CD4-positive, alpha-beta T cell treated with Interleukin-21 for 1 hour (primary cell): Measurements from ENCODE around the gene EPHA3.

Experiments used
- DNase-seq: peaks from one replicate; pipeline ENCODE4 v3.0.0-alpha.2; 2020

Gene EPHA3

DNA sequence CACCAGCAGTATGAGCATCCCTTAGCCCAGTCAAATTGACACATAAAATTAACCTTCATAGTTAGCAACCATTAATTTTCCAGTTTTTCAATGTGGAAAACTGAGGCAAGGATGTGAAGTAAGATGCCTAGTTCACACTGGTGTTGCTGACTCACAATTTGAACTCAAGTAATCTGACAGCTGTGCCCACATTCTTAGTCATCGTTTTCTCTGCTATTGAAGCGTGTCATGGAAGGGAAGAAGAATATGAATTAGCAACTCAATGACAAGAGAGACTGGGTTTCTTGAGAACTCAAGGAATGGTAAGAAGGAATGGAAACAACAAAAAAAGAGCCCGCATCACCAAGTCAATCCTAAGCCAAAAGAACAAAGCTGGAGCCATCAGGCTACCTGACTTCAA, 261.4 kb downstream of the EPHA3 start:
- DNase-seq, result no peak

DNA sequence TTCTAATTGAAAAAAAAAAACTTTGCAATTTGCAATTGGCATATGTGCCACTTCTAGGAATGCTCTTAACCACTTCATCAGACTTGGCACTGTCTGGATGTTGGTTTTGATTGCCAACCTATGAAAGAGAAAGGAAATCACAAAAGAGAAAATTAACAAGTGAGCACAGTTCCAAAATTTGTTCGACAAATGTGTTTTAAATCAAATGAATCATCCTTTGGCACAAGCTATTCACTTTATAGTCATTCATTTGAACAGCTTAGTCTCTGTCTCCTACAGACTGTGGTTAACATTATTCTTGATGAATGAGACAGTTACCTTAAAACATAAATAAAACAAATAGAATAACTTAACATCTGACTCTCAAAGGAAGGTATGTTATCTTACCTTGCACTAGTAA, 265.0 kb downstream of the EPHA3 start:
- DNase-seq, result no peak

DNA sequence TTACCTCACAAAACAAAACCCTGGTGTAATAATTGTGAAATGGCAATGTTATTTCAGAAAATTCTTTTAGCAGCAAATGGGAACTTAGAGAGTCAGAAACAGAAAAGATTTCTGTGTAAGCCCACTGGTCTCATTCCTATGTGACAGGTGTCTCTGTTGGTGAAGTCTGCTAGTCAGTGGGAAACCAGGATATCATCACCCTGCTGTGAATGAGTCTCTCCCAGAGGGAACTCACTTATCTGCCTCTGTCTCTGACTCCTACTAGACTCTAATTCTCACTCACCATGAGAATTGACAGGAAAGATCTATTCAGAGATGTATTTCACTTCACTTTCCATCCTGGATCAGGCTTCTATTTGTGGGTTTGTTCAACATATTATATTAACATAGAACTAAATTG, 266.0 kb downstream of the EPHA3 start:
- DNase-seq, result no peak

DNA sequence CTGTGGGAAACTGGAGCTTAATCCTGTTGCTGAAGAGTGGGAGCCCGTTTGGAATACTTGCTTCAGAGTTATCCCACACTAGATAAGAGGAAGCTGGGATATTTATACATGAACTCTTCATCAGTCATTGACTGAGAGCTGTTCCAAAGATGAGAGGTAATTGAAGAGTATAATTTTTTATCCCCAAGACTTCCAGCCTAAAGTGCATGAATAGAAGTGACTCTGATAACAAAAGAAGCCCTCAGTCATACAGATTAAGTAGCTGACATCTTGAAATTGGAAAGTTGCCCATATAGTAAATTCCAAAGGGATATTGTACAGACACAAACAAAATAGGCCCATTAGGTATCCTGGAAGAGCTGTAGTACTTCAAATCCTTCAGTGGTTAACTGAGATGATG, 268.0 kb downstream of the EPHA3 start:
- DNase-seq, result no peak

DNA sequence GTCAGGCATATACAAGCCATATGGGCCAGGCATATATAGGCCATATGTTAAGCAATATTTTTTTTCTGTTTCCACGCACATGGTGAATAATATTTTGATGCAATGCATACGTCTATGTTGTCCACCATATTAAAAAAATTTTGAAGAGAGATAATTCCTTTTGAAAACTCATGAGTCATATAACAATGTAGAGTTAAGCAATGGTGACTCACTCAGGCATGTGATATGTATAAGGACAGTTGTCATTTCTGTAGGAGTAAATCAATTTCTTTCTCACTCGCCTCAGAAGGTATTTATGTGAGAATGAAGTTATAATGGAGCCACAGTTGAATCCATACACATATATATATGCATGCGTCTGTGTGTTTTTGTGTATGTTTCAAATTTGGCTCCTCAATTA, 272.6 kb downstream of the EPHA3 start:
- DNase-seq, result no peak

DNA sequence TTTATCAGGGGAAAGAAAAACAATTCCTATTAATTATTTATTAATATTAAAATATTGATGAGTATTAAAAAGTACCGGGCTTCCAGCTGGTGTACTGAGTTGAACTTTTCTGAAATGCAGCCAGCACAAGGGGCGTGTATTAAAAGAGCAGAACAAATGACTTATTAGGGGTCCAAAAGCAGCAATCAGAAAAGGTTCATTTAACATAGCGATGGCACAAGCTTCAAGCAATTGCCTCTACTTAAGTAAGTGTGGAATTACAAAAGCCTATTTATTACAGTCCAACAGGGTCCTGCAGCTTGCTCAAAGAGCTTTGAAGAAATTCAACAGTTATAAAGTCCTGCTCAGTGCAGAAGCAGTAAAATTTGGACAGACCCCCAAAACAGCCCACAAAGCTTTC, 285.6 kb downstream of the EPHA3 start:
- DNase-seq, result no peak

DNA sequence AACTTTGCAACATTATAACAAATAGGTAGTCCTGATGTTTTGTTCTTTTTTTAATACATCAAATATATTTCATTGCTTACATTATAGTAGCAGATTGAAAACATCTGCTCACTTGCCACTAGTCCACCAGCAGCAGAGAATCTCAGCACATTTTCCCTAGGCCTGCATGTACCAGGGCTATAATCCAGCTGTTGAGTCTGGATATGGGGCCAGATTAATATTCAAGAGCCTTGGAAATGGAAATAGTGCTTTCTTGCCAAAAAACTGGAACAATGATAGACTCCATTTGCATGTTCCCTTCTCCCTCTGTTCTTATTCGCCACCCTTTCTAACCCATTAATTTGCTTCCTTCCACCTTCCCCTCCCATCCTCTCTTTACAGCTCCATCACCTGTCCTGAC, 288.0 kb downstream of the EPHA3 start:
- DNase-seq, result no peak

DNA sequence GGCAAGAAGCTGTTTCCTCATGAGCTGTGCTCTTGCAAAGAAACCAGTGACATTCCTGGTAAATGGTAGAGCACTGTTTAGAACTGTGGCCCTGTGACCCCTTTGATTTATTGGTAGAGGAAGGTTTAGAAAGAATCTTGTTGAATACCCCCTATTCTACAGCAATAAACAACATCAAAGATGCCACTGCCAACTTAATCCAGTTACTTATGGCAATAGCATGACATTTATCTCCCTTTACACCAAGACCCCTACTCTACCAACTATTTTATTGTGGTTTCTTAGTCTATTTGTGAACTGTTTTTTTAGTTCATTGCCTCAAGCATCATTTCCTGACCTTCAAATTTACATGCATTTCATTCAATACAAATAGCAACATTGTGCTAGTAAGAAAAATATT, 288.6 kb downstream of the EPHA3 start:
- no peak for DNase-seq

DNA sequence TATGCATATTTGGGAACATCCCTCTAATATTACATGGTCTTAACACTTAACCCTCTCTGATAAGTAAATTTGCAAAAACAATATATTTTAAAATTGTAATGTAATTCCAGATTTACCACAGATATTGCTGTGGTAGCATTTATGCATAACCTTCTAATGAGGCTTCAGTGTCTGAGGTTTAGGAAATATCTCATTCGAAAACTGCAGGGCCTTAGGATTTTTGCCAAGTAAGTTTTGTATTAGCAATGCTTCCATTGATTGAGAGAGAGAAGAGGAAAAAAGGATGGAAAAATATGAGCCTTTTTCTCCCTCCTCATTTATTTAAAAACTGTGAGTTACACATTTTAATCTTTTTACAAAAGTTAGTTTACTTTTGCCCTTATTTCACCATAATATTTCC, 294.6 kb downstream of the EPHA3 start:
- DNase-seq, result no peak

DNA sequence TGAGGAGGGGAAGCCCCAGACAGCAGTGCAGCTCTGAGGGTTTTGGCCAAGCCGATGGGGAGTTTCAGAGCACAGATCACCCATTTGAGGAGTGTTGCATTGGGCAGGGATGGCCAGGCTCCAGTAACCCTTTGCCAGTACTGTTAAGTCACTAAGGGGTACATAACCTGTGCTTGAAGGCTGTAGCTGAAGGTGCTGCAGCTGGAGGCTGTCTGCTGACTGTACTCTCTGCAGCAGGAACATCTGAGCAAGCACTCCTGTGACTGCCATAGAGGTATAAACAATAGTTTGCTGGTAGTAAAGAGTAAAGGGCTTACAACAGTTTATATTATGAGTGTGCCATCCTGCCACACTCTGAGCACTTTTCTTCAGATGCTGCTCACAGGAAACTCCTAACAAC, 297.8 kb downstream of the EPHA3 start:
- no peak for DNase-seq

DNA sequence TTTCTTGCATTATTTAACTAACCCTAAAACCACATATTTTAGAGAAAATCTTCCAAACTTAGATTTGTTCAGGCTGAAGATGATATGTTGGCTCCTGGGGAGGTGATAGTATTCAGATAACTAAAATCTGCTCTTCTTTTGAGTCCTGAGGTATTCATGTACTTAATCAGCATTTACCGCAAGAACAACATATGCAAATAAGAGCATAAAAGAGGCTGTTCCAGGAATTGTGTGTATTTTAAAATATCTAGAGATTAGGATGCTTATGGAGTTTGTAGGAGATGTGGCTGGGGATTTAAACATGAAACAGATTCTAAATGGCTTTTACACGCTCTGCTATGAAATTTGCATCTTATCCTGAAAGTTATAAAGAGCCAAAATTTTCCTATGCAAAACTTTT, 298.2 kb downstream of the EPHA3 start:
- DNase-seq, result no peak

DNA sequence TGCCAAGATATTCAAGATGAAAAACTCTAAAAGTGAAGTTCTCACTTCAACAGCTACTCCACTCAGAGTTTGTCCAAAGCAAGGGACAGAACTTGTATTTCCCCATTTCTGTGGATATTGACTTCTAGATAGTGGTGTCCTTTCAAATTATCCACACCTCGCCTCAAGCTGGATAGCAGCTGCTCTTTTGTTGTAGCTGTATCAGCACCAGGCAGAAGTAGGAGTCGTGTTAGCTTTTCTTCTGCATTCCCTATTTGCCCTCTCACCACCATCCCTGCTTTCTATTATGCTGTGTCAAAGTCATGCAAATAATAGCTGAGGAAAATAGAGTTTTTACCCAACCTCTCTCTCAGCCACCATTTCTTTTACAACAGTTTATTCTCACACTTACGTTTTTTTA, 303.8 kb downstream of the EPHA3 start:
- DNase-seq, result no peak

DNA sequence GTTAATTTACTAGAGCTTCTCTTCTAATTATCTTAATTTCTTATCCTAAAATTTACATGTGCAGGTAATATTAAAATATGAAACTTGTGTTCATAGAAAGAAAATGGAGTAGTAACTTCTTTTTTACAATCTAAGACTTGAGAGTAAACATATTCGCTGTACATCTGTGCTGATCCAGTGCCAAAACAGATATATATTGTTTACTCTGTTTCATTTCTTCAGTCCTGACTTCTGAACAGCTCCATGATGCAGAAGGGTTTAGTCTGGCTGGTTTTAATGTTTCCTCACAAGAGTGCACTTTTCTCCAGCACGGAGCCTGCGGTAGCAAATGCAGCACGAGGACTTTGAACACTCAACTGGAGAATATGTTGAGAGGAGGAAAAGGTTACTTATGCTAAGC, 306.8 kb downstream of the EPHA3 start:
- DNase-seq, result no peak

DNA sequence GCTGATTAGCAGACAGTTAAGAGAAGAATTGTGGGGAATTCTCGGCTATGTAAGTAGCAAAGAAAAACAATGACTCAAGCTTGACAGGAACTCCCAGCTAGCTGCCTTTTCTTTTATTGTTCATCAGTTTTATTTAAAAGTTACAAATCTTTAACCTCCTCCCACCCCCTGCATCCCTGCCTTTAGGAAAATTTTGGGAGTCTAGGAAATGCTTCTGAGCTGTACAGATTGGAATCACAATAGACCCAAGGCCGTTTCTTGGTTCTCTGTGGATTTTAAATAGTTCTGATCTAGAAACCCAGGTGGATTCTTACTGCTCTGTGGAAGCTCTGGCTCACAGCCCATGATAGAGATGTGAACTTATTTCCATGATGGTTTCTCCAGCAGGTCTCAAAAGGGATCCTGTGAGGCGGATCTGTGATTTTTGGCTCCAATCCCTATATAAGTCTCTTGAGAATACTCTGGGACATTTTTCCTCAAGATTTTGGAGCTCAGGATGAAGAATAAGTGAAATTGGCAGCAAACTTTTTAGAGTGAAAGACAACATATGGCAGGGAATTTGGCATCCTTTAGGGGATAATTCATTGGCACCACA, 312.3 kb downstream of the EPHA3 start:
- no peak for DNase-seq

DNA sequence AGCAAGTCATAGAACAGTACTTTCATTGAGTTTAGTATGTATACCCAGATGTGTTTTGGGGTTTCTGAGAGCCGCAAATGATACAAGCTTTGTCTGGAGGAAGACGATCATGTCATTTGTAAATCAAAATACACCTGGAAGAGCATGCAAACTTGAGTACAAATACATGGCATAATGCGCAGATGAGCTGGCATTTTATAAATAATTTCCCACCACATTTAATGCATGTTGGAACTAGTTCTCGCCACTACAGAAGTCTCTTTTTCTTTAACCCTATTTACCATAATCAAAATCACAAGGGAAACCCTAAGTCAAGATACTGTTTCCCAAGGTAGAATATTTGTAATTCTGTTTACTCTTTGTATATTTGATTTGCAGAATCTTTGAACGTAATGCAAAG, 318.6 kb downstream of the EPHA3 start:
- no peak for DNase-seq

DNA sequence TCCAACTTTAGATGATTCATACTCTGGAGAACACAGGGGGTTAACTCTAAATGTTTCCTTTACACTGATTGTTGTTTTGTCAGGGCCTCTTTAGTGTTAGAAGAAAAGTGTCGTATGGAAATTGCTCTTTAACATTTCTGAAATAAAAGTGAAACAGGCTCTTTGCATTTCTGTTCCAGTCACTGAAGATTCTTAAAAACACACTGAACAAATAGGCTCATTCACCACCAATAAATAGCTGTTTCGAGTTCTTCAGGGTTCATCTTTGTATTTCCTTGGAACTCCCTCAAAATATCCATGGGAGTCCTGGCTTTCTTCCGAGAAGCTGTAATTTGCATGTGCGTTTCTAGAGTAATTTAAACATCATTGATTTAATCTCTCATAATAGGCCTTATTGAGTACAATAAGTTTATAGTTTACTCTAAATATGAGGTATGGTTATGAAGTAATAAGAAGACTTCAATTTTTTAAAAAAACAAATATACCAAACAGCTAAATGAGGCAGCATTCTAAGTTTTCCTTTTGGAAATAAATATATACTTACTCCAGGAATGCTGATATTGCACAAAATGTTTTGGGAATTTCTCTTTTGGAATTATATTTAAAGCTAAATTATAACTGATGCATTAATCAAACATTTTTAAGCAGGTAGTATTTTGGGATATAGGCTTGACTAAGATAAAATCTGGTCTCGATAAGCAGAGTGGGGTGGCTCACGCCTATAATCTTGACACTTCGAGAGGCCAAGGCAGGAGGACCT, 327.4 kb downstream of the EPHA3 start:
- no peak for DNase-seq

DNA sequence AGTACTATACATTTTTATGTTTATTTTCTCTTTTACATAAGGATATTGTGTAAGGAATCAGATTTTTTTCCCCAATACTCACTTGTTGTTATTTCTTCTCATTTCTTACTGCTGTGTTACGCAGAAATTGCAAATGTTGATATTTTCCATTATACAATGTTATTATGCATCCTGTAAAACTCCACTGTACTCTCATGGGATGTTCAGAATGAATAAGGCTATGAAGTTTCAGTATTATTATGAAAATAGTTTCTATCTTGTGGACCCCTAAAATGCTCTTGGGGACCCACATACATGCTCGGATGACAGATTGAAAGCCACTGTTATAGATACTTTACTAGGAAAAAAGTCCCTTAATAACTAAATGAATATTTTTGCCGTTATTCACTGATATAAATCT, 329.4 kb downstream of the EPHA3 start:
- DNase-seq, result no peak

DNA sequence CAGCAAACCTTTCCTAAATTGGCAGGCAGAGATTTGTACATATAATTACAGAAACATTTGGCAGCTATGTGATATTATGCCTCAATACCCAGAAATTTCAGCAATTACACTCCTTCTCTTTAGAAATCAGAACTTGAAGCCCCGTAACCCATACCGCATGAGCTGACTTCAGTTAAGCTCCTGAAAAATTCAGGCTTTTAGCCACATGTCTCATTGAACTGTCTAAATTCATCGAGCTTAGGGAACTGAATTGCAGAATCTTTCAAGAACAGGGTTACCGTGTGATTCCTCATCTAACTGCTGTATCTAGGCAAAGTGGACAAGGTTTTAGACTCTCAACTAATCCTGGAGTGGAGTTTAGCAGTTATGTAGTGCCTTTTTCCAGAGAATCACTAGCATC, 333.0 kb downstream of the EPHA3 start:
- no peak for DNase-seq

DNA sequence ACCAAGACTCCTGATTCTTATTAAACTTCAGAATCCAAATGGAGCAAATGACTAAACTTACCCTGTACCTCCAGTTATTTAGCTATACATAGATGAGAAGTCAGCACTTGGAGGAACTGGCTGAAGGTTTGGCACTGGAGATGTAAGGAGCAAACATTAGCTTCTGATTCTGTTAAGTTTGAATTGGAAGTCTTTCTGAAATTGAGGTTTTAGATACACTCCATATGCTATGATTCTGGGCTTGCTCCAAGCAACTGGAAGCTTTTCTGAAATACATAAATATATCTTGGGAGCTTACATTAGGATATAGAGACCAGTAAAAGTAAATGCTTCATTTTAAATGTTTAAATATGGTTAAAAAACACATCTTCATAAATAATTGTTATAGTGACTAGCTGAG, 333.7 kb downstream of the EPHA3 start:
- DNase-seq, result no peak

DNA sequence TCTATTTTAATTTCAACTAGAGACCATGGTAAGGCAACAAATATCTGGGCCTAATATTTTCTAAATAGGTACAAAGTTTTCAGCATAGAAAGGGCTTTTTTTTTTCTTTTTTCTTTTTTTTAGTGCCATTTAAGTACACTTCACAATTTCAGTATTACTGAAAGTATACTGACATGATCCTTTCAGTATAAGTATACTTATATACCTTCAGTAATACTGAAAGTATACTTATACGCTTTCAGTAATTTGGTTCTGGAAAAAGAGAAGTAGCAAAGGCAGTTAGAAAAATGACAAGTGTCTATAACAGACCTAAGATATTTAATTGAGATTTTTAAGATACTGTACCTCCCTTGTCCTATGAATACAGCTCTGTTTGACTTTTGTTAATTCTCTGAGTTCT, 339.2 kb downstream of the EPHA3 start:
- DNase-seq, result no peak

DNA sequence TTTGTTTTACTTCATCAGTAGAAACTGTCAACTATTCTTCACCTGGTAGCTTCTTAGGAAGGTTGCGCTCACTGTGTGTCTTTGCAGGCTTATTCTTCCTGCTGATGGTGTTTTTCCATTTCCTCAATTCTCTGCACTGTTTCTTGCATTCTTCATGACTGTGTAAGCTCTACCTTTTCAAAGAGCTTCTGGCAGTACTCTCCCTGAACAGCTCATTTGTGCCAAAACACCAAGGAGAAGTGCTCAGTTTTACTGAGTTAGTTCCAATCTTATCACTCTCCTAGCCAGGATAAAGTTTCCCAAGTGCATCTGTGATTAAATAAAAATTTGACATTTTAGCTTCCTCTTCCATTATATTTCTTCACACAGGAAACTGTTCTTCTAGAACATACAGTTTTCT, 339.8 kb downstream of the EPHA3 start:
- DNase-seq, result no peak

DNA sequence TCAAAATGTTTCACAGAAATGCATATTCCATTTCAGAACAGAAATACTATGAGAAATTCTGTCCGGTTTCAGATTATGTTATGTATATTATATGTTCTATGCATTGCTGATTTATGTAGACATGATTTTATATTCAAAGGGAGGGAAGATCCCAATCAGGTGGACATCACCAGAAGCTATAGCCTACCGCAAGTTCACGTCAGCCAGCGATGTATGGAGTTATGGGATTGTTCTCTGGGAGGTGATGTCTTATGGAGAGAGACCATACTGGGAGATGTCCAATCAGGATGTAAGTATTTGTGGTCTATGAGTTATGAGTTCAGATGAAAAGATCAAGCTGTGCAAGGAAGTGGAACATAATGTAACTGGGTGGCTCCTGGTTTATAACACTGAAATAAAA, 341.7 kb downstream of the EPHA3 start:
- DNase-seq, result no peak

DNA sequence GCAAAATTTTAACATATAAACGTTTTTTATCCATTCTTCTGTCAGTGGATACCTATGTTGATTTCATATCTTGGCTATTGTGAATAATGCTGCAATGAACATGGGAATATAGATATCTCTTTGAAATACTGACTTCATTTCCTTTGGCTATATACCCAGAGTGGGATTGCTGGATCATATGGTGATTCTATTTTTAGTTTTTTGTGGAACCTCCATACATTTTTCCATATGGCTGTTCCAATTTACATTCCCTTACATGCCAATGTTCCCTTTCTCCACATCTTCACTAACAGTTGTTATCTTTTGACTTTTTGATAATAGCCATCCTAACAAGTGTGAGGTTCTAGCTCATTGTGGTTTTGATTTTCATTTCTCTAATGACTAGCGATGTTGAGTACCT, 344.6 kb downstream of the EPHA3 start:
- no peak for DNase-seq

DNA sequence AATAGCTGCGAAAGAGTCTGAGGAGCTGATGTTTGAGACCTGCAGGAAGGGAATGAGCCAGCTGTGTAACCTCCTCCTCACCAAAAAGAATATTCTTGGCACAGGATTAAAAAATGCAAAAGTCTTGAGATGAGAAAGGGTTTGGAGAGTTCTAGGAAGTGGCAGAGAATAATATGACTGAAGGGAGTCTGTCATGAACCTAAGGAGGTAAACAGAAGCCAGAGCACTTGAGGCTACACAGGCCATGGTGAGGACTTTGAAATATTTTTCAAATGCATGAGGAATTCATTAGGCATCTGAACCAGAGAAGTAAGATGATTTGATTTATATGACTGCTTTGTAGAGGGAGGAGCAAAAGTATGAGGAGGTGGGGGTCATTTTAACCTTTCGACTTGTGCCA, 347.8 kb downstream of the EPHA3 start:
- DNase-seq, result no peak

DNA sequence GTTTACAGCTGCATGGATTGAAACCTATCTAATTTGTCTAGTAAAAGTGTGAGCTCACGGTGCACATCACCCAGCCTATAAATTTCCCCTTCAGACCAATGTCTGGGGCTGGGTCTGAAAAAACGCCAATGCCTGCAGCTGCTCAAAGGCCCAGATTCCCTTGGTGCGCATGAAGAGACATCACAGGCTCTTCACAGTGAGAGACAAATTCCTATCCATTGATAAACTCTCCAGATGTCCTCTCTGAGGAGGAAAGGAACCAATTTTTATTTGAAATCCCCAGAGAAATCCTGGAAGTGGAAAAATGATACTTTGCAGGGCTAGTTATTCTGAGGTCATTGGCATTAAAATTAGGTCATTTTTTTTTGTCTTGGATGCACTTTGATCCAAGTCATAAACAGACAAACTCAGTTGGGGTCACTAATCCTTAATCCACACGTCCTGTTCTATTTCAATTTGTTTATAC, 360.5 kb downstream of the EPHA3 start:
- no peak for DNase-seq
